Prostate gland (tissue), 2 donors: ENCODE measurements around the gene NUP210. TPM values are rescaled to one million over a fixed set of nuclear protein-coding genes. Genes with fewer than 3 reads are reported as not detected.
"Not testable (repeated sequence)": the region's sequence is repeated elsewhere in the genome, so short reads cannot be mapped to it uniquely, and the experiment has no call there.

Experiments used
- DNase-seq: peaks from one replicate; pipeline ENCODE4 v3.0.0-alpha.2; 2019; ENCODE audit warnings: low spot score
- H3K27ac ChIP-seq, 2 donors: fragments of 200-600 bp; sonication (generic); 2 replicates each; pipeline ENCODE4 v1.5.1; 2017 to 2019
- H3K27me3 ChIP-seq: fragments of 200-600 bp; sonication (generic); replicated peaks from 2 replicates; pipeline ENCODE4 v1.5.1; 2019; ENCODE audit not compliant: insufficient read depth
- H3K36me3 ChIP-seq, 2 donors: fragments of 200-600 bp; sonication (generic); 1 replicate in 1 of 2; 2 replicates in 1 of 2; pipeline versions ENCODE4 v1.5.1 to v1.8.1; 2017 to 2019
- H3K4me1 ChIP-seq: fragments of 200-600 bp; sonication (generic); replicated peaks from 2 replicates; pipeline ENCODE4 v1.5.1; 2019
- H3K4me3 ChIP-seq, 2 donors: fragments of 200-600 bp; sonication (generic); 2 replicates each; pipeline ENCODE4 v1.5.1; 2017 to 2019
- H3K9me3 ChIP-seq: fragments of 200-600 bp; sonication (generic); 2 replicates; pipeline ENCODE4 v1.5.1; 2017
- CTCF ChIP-seq, 4 experiments: fragments of 200-600 bp in 2 of 4; fragments of 450-650 bp in 2 of 4; sonication (generic) in 2 of 4; IDR thresholded peaks; 1 replicate in 3 of 4; 2 replicates in 1 of 4; pipeline ENCODE4 v1.5.1; 2016 to 2019; ENCODE audit warnings: antibody characterized with exemption in 4 of 4, mild to moderate bottlenecking in 2 of 4, moderate library complexity in 2 of 4
- POLR2A ChIP-seq: fragments of 450-650 bp; IDR thresholded peaks from one replicate; pipeline ENCODE4 v1.6.1; 2016; ENCODE audit warnings: antibody characterized with exemption, mild to moderate bottlenecking
- POLR2AphosphoS5 ChIP-seq: sonication (generic); formaldehyde crosslinking; IDR thresholded peaks from one replicate; pipeline ENCODE4 v1.6.1; 2017; ENCODE audit warnings: antibody characterized with exemption
- WGBS: methylation state at CpG from one replicate; pipeline ENCODE4 v1.1.5; 2018; 5-methylcytosine and 5-hydroxymethylcytosine counted together
- intact Hi-C: fragments of 100-400 bp; cut with DNase I; formaldehyde crosslinking; loops from one replicate; pipeline ENCODE4 v1.14.2; 2022
- total RNA-seq, 2 donors: library from RNA; depleted of rRNA; stranded (reverse); fragments of >200 nt; gene quantifications; one replicate each; pipeline ENCODE4 v1.1.0, GENCODE V29; 2016

NUP210 gene
- total RNA-seq, 2 donors from 2014 or later: 10.6 to 31.2 TPM

GRCh38 chr3:13379201-13379830 lies 40.8 kb downstream of the NUP210 start:
- Histone ChIP-seq H3K27me3 (no peaks in the 10 kb centered on the region), H3K27ac (no peak overlapping the region), H3K4me1 (no peaks in the 10 kb centered on the region), H3K4me3 (no peak overlapping the region), H3K9me3 (no peaks in the 10 kb centered on the region), H3K36me3 (no peaks in the 10 kb centered on the region)
- no peak for TF ChIP-seq CTCF (IDR thresholded peaks at IDR 0.05)
- no peak for TF ChIP-seq POLR2A
- TF ChIP-seq POLR2AphosphoS5: no peak
- WGBS: 62% methylated on average over 20 of the region's 20 CpGs
- no peak for DNase-seq
- intact Hi-C loops: no loop called here

GRCh38 chr3:13378155-13378554 lies 42.0 kb downstream of the NUP210 start:
- WGBS: 96% methylated on average over 5 of the region's 5 CpGs
- no peaks in the 10 kb centered on the region for H3K9me3 ChIP-seq
- H3K27me3 ChIP-seq: no peaks in the 10 kb centered on the region
- DNase-seq: no peak
- no peak for TF ChIP-seq POLR2AphosphoS5
- no peak for TF ChIP-seq POLR2A
- TF ChIP-seq CTCF (IDR thresholded peaks at IDR 0.05): no peak
- no peak overlapping the region for H3K27ac ChIP-seq
- intact Hi-C loops: no loop called here
- no peaks in the 10 kb centered on the region for H3K36me3 ChIP-seq
- no peaks in the 10 kb centered on the region for H3K4me1 ChIP-seq
- no peak overlapping the region for H3K4me3 ChIP-seq

GRCh38 chr3:13377741-13378140 lies 42.4 kb downstream of the NUP210 start:
- 93% methylated on average over 2 of the region's 2 CpGs for WGBS
- H3K36me3 ChIP-seq, DNase-seq, H3K4me1 ChIP-seq, H3K4me3 ChIP-seq, H3K27me3 ChIP-seq, H3K9me3 ChIP-seq, H3K27ac ChIP-seq, intact Hi-C loops: not testable (repeated sequence)

GRCh38 chr3:13377021-13377420 lies 43.1 kb downstream of the NUP210 start:
- Histone ChIP-seq H3K4me3 (no peak overlapping the region), H3K36me3 (no peaks in the 10 kb centered on the region), H3K4me1 (no peaks in the 10 kb centered on the region), H3K27ac (no peak overlapping the region), H3K27me3 (no peaks in the 10 kb centered on the region), H3K9me3 (no peaks in the 10 kb centered on the region)
- 96% methylated on average over 14 of the region's 14 CpGs for WGBS
- intact Hi-C loops: no loop called here
- no peak for TF ChIP-seq POLR2A
- TF ChIP-seq POLR2AphosphoS5: no peak
- TF ChIP-seq CTCF (IDR thresholded peaks at IDR 0.05): no peak
- no peak for DNase-seq

GRCh38 chr3:13376091-13376490 lies 44.0 kb downstream of the NUP210 start:
- H3K36me3 ChIP-seq: no peaks in the 10 kb centered on the region
- TF ChIP-seq POLR2A (no peak), POLR2AphosphoS5 (no peak), CTCF (IDR thresholded peaks at IDR 0.05) (no peak)
- no peaks in the 10 kb centered on the region for H3K9me3 ChIP-seq
- DNase-seq: no peak
- H3K27me3 ChIP-seq: no peaks in the 10 kb centered on the region
- intact Hi-C loops: no loop called here
- H3K27ac ChIP-seq: no peak overlapping the region
- no peak overlapping the region for H3K4me3 ChIP-seq
- WGBS: 94% methylated on average over 5 of the region's 9 CpGs
- H3K4me1 ChIP-seq: no peaks in the 10 kb centered on the region
